Mucosa of rectum (tissue), 2 donors: Measurements from ENCODE around the gene POU3F1.
A peak's percentile ranks its signal among the peaks of the same experiment; 100 is the strongest.

Experiments used
- H3K27ac ChIP-seq, 2 donors: one replicate each; pipeline ENCODE4 v1.7.0; 2013; ENCODE audit warnings: inconsistent platforms in 2 of 2, low read depth in 2 of 2, low read length in 2 of 2
- H3K27me3 ChIP-seq, 2 donors: one replicate each; pipeline ENCODE4 v1.7.0; 2013; ENCODE audit warnings: low read length in 2 of 2; ENCODE audit not compliant: control insufficient read depth in 2 of 2, insufficient read depth in 2 of 2
- H3K36me3 ChIP-seq, 2 donors: one replicate each; pipeline ENCODE4 v1.7.0; 2013; ENCODE audit warnings: low read length in 2 of 2; ENCODE audit not compliant: control insufficient read depth in 2 of 2, insufficient read depth in 2 of 2
- H3K4me1 ChIP-seq, 2 donors: one replicate each; pipeline ENCODE4 v1.7.0; 2013; ENCODE audit warnings: low read length in 2 of 2, mild to moderate bottlenecking in 1 of 2; ENCODE audit not compliant: control insufficient read depth in 2 of 2, insufficient read depth in 2 of 2
- H3K4me3 ChIP-seq, 2 donors: one replicate each; pipeline ENCODE4 v1.7.0; 2013; ENCODE audit warnings: low read length in 2 of 2
- H3K9ac ChIP-seq, 2 donors: one replicate each; pipeline ENCODE4 v1.7.0; 2013; ENCODE audit warnings: low read length in 2 of 2, low read depth in 1 of 2, mild to moderate bottlenecking in 1 of 2
- H3K9me3 ChIP-seq, 2 donors: one replicate each; pipeline ENCODE4 v1.7.0; 2013; ENCODE audit warnings: low read length in 2 of 2; ENCODE audit not compliant: control insufficient read depth in 2 of 2
- donor health status: healthy.
- donor health status: Normal muscosa, but diverticular disease.

The POU3F1 gene

DNA sequence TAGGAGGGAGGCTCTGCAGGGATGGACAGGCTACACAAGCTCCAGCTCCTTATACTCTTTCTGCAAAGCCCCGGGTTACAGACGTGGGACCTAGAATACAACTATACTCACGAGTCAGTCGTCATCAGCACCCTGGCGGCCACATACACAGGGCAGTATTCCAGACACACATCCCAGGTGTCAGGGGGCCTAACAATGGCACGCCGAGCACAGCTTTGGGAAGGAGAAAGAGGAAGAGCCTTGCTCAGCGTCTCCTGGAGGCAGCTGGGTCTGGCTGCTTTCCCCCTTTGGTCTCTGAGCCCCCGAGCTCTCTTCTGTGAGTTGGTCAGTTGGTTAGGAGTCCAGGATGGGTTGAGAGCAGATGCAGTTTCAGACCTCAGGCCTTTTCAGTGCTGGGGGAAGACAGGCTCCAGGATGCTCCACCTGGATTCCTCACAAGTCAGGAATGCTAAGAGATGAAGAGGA is 4.5 kb upstream of the POU3F1 start:
- H3K27me3 ChIP-seq, result peaks cover 20 to 27% of the 10 kb centered on the region in 2 donors
- peaks cover 2% of the 10 kb centered on the region in 2 donors for H3K4me1 ChIP-seq
- no peak overlapping the region for H3K4me3 ChIP-seq

DNA sequence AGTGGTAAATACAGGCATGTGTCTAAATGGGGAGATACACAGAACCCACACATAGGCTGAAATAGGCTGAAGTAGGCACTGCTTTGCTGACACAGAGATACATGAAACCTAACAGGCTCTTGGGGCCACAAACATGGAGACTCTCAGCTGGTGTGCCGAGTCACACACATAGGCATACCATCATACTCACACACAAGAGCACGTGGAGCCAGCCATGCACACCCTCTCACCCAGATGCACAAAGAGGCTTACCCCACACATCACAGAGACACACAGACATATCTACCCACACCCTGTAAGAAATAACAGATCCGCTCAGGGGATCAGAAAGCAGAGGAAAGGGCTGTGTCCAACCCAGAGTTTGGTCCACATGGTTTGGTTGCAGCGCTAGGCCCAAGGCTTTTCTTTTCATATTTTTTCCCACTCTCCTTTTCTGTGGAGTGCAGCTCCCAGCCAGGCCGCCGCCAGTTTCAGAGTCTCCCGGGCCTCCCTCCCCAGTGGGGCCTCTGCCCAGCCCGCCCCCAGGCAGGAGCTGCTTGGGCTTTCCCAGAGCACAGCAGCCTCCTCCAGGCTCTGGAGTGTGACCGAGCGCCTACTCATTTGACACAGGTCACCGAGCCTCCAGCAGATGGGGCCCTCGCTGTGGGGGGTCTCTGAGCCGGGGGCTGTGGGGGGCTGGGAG is 3.9 kb upstream of the POU3F1 start:
- Histone ChIP-seq H3K9me3 (no peaks in the 10 kb centered on the region), H3K4me3 (no peak overlapping the region), H3K27me3 (peaks cover 19 to 30% of the 10 kb centered on the region in 2 donors), H3K36me3 (no peaks in the 10 kb centered on the region), H3K4me1 (peaks cover 2% of the 10 kb centered on the region in 2 donors), H3K9ac (no peak overlapping the region), H3K27ac (no peak overlapping the region)

More for the DNA sequence above, 4.5 kb upstream of the POU3F1 start:
- Histone ChIP-seq H3K27ac (no peak overlapping the region), H3K36me3 (no peaks in the 10 kb centered on the region), H3K9ac (no peak overlapping the region), H3K9me3 (no peaks in the 10 kb centered on the region)

DNA sequence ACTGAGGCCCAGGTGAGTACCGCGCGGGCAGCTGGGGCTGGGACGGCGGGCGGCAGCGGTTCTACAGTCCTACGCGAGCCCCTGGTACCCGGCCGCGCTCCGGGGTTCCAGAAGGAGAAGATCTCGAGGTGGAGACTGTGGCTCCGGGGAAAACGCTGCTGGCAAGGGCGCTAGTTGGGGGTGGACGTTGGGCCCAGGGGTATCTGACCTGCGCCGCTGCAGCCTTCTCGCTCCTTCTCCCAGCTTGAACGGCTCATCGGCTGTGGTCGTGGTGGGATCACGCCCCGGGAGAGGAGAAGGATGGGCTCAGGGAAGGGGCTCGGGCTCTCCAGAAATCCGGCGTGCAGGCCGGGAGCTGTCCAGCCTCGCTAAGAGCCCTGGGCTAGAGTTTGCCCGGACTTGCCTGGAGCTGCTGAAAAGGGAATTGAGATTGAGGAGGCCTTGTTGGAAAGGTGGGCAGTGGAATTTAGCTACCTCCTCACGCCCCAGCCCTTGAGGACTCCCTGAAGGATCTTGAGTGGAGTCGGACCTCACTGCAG is 1.1 kb upstream of the POU3F1 start:
- Histone ChIP-seq H3K27ac (no peak overlapping the region), H3K36me3 (no peaks in the 10 kb centered on the region), H3K9ac (peak overlapping the region in 1 of 2 donors; percentile 34), H3K27me3 (peaks cover 35 to 48% of the 10 kb centered on the region in 2 donors), H3K4me3 (peak overlapping the region; percentile 37 to 57), H3K9me3 (no peaks in the 10 kb centered on the region), H3K4me1 (peaks cover 4 to 8% of the 10 kb centered on the region in 2 donors)

DNA sequence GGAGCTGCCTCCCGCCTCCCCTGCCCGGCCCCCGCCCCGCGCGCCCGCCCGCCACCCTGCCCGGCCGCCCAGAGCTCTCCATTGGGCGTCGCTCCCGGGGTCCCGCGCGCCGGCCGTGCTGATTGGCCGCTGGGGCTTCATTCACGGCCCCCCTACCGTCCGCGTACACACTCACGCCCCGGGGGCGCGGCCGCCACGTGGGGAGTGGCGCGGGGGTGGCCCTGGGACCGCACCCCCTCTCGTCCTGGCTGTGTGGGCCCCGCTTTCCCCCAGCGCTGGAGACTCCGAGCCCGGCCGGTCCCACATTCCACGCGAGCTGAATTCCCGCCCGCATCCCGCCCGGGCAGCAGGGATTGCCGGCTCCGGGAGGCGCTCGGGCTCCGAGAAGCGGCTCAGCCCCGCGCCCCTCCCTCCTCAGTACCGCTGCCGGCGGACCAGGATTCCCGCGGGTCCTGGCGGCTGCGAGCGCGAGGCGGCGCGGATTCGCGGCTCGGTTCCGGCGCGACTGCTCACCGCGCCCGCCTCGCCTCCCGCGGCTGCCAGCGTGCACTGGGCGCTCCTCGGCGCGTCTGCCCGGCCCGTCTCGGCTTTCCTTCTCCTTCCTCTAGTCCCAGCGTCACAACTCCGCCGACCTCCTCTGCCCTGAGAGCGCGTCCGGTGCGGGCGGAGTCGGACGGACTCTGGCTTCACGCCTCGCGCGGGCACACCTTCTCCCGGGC is 450 bp upstream of the POU3F1 start:
- H3K4me3 ChIP-seq, result peak overlapping the region; percentile 37 to 57
- no peaks in the 10 kb centered on the region for H3K36me3 ChIP-seq
- peaks cover 4 to 8% of the 10 kb centered on the region in 2 donors for H3K4me1 ChIP-seq
- H3K9me3 ChIP-seq, result no peaks in the 10 kb centered on the region
- H3K27ac ChIP-seq, result no peak overlapping the region
- H3K9ac ChIP-seq, result peak overlapping the region in 1 of 2 donors; percentile 34
- H3K27me3 ChIP-seq, result peaks cover 41 to 55% of the 10 kb centered on the region in 2 donors

DNA sequence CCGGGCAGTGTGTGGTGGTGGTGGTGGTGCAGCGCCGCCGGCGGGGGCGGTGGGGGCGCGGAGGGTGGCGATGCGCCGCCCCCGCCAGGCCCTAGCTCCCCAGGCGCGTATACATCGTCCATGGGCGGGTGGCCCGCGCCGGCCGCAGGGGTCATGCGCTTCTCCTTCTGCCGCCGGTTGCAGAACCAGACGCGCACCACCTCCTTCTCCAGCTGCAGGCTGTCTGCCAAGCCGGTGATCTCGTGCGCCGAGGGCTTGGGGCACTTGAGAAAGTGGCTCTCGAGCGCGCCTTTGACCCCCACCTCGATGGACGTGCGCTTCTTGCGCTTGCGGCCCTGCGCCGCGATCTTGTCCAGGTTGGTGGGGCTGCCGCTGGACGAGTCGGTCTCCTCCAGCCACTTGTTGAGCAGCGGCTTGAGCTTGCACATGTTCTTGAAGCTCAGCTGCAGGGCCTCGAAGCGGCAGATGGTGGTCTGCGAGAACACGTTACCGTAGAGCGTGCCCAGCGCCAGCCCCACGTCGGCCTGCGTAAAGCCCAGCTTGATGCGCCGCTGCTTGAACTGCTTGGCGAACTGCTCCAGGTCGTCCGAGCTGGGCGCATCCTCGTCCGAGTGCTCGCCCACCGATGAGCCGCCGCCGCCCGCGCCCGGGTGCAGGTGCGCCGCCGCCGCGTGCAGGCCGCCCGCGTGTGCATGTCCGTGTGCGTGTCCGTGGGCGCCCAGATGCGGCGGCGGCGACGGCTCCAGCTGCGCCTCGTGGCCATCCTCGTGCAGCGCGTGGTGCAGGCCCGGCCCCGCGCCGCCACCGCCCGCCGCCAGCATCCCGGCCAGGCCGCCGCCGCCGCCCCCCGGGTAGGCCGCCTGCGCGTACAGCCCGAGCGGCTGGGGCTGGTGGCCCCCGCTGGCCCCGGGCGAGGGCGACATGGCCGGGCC is 926 bp downstream of the POU3F1 start:
- Histone ChIP-seq H3K9me3 (no peaks in the 10 kb centered on the region), H3K36me3 (no peaks in the 10 kb centered on the region), H3K4me3 (no peak overlapping the region), H3K27me3 (peaks cover 38 to 63% of the 10 kb centered on the region in 2 donors), H3K4me1 (peaks cover 4 to 8% of the 10 kb centered on the region in 2 donors), H3K9ac (no peak overlapping the region), H3K27ac (no peak overlapping the region)

DNA sequence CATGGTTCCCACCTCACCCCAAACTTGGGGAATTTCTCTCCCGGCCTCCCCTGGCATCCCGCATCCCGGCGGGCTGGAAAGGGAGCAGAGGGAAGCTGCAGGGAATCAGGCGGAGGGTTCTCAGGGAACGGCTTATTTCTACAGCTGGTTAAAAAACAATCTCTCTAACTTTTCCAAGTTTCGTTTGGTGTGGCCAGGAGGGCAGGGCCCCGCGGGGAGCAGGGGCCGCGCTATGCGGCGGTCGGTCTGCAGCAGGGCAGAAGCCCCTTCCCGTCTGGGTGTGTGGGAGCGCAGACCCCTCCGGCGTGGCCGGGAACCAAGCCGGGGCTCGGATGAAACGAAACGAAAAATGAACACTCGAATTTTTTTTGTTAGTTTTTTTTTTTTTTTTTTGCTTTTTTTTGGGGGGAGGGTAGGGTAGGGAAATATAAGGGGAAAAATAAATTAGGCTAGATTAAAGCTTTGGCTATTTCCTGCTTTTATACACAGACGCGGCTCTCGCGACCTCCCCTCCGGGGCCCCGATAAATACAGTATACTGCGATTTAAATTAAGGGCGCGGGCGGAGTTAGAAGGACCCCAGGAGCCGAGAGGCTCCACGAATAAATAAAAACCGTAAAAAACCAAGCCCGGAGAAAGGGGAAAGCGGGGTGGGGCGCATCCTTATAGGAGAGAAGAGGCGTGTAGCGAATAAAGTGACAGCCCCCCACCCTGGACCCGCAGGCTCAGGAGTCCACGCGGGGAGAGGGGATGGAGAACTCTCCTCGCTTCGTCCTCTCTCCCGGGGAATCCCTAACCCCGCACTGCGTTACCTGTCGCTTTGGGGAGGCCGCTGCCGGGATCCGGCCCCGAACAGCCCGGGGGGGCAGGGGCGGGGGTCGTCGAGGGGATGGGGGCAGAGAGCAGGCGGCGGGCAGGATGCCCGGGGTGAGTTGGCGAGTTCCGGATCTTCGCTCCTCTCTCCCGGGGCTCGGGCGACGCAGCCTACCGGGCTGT is 2.1 kb downstream of the POU3F1 start:
- H3K4me3 ChIP-seq, result peak overlapping the region in 1 of 2 donors; percentile 16
- H3K9me3 ChIP-seq, result no peaks in the 10 kb centered on the region
- peaks cover 38 to 71% of the 10 kb centered on the region in 2 donors for H3K27me3 ChIP-seq
- H3K36me3 ChIP-seq, result no peaks in the 10 kb centered on the region
- no peak overlapping the region for H3K27ac ChIP-seq
- no peak overlapping the region for H3K9ac ChIP-seq
- H3K4me1 ChIP-seq, result peaks cover 4 to 8% of the 10 kb centered on the region in 2 donors

DNA sequence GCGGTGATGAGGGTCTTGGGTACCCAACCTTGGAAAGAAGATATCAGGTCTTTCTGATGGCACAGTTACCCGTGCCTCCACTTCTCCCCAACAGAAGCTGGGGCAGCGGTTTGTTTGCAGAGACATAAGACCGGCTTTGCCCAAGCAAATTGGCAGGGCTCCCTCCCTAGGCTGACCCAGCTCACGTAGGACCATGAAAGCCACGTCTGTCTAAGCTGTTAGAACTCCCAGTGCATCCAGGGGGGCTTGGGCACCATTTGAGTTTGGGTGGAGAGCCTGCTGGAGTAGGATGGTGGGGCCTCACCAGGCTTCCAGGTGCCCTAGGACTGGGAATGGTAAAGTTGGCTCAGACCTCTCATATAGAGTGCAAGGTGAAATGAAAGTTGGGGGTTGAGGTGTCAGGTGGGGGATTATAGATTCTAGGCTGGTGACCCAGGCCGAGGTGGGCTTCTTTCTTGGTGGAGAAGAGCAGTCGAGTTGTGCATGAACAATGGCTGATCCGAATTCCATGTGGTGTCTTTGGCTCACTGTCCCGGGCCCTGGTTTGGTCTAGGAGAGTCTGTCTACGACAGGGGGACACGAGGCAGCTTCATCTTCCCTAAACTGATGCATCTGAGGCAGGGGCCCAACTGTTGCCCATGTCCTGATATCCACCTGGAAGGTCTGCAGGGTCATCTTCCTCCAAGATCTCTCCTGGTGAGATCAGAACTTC is 3.4 kb downstream of the POU3F1 start:
- Histone ChIP-seq H3K27me3 (peaks cover 30 to 65% of the 10 kb centered on the region in 2 donors), H3K36me3 (no peaks in the 10 kb centered on the region), H3K9me3 (no peaks in the 10 kb centered on the region), H3K4me1 (peaks cover 4 to 8% of the 10 kb centered on the region in 2 donors), H3K9ac (no peak overlapping the region), H3K27ac (no peak overlapping the region), H3K4me3 (no peak overlapping the region)

DNA sequence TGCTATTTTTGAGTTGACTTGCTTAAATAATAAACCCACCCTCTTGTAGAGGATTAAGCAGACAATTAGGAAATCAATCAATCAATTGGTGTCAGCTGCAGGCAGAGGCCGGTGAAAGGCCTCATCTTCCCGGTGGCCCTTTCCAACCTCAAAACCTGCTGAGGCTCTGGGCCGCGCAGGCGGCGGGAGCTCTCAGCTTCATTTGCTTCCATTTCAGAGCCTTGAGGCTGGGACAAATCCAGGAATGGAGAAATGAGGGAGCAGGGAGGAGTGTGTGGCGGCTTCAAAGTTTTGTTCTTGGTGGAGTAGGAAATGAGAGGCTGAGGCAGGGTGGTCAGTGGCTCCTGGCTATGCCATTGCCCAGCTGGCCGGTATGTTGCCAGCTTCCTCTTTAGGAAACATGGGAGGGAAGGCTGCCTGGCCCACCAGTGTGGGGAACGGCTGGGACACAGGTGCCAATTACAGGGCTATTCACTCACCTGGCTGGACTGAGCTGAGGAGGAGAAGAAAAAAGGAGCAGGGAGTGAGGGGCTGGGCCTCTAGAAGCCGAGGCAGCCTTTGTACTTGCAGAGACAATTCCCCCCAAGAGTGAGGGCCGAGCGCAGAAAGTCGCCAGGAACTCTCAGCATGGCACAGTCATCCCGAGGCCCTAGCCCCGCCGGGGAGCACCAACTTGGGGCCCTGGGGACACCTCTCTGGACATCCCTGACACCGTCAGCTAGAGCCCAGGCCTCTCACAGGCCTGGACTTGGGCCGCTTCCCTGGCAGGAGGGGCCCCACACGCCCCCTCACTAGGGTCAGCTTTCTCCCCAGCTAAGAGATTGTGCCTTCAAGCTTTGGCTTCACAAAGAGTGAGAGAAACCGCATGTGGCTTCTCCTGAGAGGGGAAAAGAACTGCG is 4.4 kb downstream of the POU3F1 start:
- Histone ChIP-seq H3K4me3 (no peak overlapping the region), H3K4me1 (peaks cover 4 to 6% of the 10 kb centered on the region in 2 donors), H3K27ac (no peak overlapping the region), H3K27me3 (peaks cover 28 to 56% of the 10 kb centered on the region in 2 donors), H3K9ac (no peak overlapping the region), H3K36me3 (no peaks in the 10 kb centered on the region), H3K9me3 (no peaks in the 10 kb centered on the region)
